Stimulated activated CD8-positive, alpha-beta memory T cell treated with anti-CD3 and anti-CD28 coated beads, Interleukin-15, amount 100 ng/mL, for 4 hours (primary cell): Measurements from ENCODE around the gene DDX41.

Source experiments
- DNase-seq, 2 donors: peaks; one replicate each; pipeline ENCODE4 v3.0.0-alpha.2; 2020; ENCODE audit warnings: low read depth in 2 of 2

Gene DDX41

DNA sequence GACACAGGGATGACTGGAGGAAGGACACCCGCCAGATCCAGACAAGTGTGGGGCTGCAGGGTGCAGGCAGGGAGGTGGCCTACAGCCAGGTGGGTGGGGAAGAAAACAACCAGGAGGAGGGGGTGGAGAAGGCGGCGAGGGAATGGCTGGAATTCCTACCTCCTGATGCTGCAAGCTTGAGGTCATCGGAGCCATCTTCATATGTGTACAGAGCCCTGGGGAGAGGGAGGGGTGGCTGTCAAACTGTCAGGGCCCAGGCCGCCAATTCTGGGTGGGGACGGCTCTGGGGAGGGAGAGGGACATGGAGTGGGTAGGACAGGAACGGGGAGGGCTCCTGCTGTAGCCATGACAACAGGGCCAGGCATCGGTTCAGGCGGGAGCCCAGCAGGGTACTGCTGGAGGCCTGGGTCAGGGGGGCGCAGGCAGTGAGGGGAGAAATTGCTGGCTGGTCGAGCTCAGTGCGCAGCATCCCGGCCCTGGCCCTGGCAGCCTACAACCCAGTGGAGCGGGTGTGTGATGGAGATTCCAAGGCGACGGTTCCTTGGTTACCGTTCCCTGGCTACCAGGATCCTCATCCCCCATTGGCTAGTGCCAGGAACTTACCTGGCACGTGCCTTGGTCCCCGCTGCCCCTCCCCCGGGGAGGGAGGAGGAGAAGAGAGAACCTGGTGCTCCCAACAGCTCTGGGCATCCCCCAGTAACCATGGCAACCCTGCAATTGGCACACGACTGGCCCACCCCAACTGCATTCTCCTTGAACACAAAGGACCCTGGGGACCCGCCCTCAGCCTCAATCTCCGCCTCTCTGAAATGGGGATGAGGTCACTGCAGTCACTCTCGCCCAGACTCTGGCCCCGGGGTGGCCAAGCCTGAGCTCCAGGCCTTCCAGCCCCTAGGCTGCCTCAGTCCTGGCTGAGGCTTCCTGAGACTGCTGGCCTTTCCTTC is 47.8 kb downstream of the DDX41 start:
- no peak for DNase-seq

DNA sequence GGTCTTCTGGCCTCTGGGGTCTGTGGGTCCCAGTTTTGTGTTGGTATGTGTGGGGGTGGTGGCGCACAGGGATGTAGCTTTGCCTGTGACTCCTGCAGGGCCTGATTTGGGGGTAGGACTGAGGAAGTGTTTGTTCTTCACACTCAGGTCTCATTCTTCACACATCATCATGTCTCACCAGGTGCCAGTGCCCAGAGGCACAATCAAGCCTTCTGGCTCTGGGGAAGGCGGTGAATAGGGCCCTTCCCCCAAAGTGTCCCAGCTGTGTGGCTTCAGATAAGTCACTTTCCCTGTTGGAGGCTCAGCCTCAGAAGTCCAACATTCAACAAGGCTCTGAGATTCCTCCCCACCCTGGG is 48.5 kb downstream of the DDX41 start:
- DNase-seq = no peak

DNA sequence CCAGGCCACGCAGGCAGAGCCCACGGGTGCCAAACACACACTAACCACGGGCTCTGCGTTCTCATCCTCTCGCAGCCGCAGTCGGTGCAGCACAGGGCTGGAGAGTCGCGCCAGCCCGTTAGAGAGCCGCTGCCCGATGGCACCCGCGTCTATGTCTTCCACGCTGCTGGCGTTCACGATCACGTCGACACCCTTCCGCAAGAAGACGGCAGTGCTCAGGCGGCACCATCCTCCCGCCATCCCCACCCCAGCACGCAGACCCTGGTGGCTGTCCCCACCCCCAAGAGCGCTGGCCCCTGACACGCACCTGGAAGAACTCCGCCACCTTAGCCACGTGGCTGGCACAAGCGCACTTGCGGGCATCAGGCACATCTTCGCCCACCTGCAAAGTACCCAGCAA is 49.3 kb downstream of the DDX41 start:
- no peak for DNase-seq

DNA sequence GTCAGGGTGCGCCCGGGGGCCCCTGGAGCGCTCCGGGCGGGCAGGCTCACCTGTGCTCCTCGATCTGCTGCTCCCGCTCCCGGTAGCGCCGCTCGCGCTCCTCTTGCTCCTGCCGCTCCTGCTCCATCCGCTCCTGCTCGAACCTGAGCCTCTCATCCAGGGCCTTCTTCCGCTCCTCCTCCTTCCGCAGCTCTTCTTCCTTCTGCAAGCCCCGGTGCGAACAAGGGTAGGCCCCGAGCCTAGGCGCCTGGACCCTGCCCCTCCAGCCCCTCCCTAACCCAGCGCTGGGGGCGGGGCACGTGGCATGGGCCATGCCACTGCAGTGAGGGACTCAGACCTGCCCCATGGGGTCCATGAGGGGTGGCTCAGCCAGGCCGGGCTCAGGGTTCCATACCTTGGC is 49.9 kb downstream of the DDX41 start:
- DNase-seq = no peak

DNA sequence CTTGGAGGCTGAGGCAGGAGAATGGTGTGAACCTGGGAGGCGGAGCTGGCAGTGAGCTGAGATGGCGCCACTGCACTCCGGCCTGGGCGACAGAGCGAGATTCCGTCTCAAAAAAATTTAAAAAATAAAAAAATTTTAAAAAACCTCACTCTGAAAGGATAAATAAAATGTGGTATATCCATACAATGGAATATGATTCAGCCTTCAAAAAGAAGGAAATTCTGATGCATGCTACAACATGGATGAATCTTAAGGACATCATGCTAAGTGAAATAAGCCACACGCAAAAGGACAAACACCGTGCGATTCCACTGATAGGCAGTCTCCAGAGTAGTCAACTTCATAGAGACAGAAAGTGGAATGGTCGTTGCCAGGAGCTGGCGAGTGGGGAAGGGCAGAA is 51.7 kb downstream of the DDX41 start:
- DNase-seq = no peak

DNA sequence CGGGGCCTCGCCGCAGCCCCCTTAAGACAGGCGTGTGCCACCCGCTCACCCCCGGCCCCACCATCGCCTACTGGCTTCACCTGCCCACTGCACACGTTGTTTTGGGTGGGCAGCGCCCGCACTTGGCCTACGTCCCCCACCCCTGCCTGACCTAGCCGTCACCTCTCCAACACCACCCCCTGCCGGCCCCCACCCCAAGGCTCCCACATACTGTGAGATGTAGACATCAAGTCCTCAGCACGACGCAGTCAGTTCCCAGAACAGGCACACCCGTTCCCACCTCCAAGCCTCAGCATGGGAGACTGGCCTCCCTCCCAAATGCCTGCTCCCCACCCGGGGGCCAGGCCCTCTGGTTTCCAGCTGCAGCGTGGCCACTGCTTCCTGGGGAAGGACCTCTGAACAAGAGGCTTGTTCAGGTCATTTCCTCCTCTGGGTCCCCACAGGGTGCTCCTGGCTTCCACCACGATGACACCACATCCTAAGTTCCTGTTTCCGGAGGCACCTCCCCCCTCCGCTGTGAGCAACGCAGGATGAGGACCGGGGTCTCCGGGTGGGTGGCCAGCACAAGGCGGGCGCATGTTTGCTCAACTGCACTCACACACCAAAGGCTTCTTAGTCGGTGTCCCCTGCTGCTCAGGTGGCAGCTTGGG is 54.6 kb downstream of the DDX41 start:
- DNase-seq = no peak
